OCI-LY7 (cell line): ENCODE results near the gene ARHGEF11. TPM values are rescaled to one million over a fixed set of nuclear protein-coding genes. Genes with fewer than 3 reads are reported as not detected.
A peak's percentile ranks its signal among the peaks of the same experiment; 100 is the strongest.

Experiments
- BruUV-seq: library from RNA; stranded (reverse); fragments of 400-500 nt; replicated peaks from 2 replicates; lab custom pipeline; 2021; lab: Mats Ljungman, UMichigan
- CTCF ChIA-PET: fragments of 300-600 bp; sonication (Branson Sonifier 250); formaldehyde crosslinking; loops from one replicate; lab custom pipeline; 2022; ENCODE audit warnings: antibody characterized with exemption; ENCODE audit not compliant: unreplicated experiment; lab: Charles Lee
- POLR2A ChIA-PET: fragments of 300-600 bp; sonication (Branson Sonifier 250); formaldehyde crosslinking; loops from one replicate; lab custom pipeline; 2022; ENCODE audit warnings: antibody characterized with exemption; lab: Charles Lee
- DNase-seq: peaks from one replicate; pipeline ENCODE4 v3.0.0-alpha.2; 2015; ENCODE audit warnings: low spot score
- H2AFZ ChIP-seq: fragments of 200-600 bp; sonication (generic), shearing (Covaris generic); 2 replicates; pipeline ENCODE4 v1.6.1; 2014; ENCODE audit warnings: mild to moderate bottlenecking, antibody characterized with exemption, low read length, moderate library complexity
- H3K27ac ChIP-seq: fragments of 200-600 bp; sonication (generic); 2 replicates; pipeline ENCODE4 v1.5.1; 2014; ENCODE audit warnings: mixed run types, low read depth, mild to moderate bottlenecking, moderate library complexity, low read length, inconsistent platforms; ENCODE audit not compliant: poor library complexity, severe bottlenecking
- H3K36me3 ChIP-seq: fragments of 200-600 bp; sonication (generic); 2 replicates; pipeline ENCODE4 v1.6.1; 2014; ENCODE audit warnings: mild to moderate bottlenecking, antibody characterized with exemption, low read length, moderate library complexity, mixed read lengths; ENCODE audit not compliant: insufficient read depth
- H3K4me1 ChIP-seq: fragments of 200-600 bp; sonication (generic); 2 replicates; pipeline ENCODE4 v1.5.1; 2014; ENCODE audit warnings: mild to moderate bottlenecking, low read length; ENCODE audit not compliant: insufficient read depth, poor library complexity, severe bottlenecking
- H3K4me2 ChIP-seq: fragments of 200-600 bp; sonication (generic); 2 replicates; pipeline ENCODE4 v1.6.1; 2014; ENCODE audit warnings: mild to moderate bottlenecking, low read length
- H3K4me3 ChIP-seq: fragments of 200-600 bp; sonication (generic); 2 replicates; pipeline ENCODE4 v1.5.1; 2014; ENCODE audit warnings: mild to moderate bottlenecking, low read depth, low read length; ENCODE audit not compliant: poor library complexity, severe bottlenecking
- H3K79me2 ChIP-seq: fragments of 200-600 bp; sonication (generic); 2 replicates; pipeline ENCODE4 v1.6.1; 2016; ENCODE audit warnings: low read depth, mild to moderate bottlenecking, low read length, moderate library complexity, mixed read lengths; ENCODE audit not compliant: insufficient read depth
- H3K9me2 ChIP-seq: fragments of 200-600 bp; sonication (generic); 2 replicates; pipeline ENCODE4 v1.6.1; 2016; ENCODE audit warnings: mild to moderate bottlenecking, low read length, mixed read lengths; ENCODE audit not compliant: insufficient read depth
- H3K9me3 ChIP-seq: fragments of 200-600 bp; sonication (generic); 2 replicates; pipeline ENCODE4 v1.6.1; 2014; ENCODE audit warnings: mild to moderate bottlenecking, mixed run types, low read length, mixed read lengths
- H4K20me1 ChIP-seq: fragments of 200-600 bp; sonication (generic); 2 replicates; pipeline ENCODE4 v1.6.1; 2014; ENCODE audit warnings: mild to moderate bottlenecking, antibody characterized with exemption, low read length, moderate library complexity, mixed read lengths; ENCODE audit not compliant: insufficient read depth
- EZH2phosphoT487 ChIP-seq: fragments of 200-600 bp; sonication (generic); IDR thresholded peaks from 2 replicates; pipeline ENCODE4 v1.6.1; 2018; ENCODE audit warnings: low read depth, borderline replicate concordance, mild to moderate bottlenecking, mixed run types, antibody characterized with exemption, low read length, moderate library complexity, mixed read lengths
- intact Hi-C: fragments of 100-400 bp; cut with micrococcal nuclease; formaldehyde crosslinking; loops from one replicate; pipeline ENCODE4 v1.10.0; 2022; ENCODE audit not compliant: unreplicated experiment
- total RNA-seq, 2 experiments: library from RNA; depleted of rRNA in 1 of 2; stranded (reverse); fragments of >200 nt in 1 of 2; shearing (Covaris generic) in 1 of 2; gene quantifications; 2 replicates each; pipeline ENCODE4 v1.2.3, GENCODE V29; 2014 to 2022
- TF ChIP-seq, protein P1 (sequence below): fragments of 200-600 bp; sonication (generic); conservative IDR thresholded peaks from 2 replicates; pipeline ENCODE4 v1.5.1; 2014; ENCODE audit warnings: mild to moderate bottlenecking, antibody characterized with exemption, low read length, moderate library complexity, mixed read lengths

The ARHGEF11 gene
- total RNA-seq, 2 experiments from 2014 or later, result 1.5 to 3.4 TPM

DNA sequence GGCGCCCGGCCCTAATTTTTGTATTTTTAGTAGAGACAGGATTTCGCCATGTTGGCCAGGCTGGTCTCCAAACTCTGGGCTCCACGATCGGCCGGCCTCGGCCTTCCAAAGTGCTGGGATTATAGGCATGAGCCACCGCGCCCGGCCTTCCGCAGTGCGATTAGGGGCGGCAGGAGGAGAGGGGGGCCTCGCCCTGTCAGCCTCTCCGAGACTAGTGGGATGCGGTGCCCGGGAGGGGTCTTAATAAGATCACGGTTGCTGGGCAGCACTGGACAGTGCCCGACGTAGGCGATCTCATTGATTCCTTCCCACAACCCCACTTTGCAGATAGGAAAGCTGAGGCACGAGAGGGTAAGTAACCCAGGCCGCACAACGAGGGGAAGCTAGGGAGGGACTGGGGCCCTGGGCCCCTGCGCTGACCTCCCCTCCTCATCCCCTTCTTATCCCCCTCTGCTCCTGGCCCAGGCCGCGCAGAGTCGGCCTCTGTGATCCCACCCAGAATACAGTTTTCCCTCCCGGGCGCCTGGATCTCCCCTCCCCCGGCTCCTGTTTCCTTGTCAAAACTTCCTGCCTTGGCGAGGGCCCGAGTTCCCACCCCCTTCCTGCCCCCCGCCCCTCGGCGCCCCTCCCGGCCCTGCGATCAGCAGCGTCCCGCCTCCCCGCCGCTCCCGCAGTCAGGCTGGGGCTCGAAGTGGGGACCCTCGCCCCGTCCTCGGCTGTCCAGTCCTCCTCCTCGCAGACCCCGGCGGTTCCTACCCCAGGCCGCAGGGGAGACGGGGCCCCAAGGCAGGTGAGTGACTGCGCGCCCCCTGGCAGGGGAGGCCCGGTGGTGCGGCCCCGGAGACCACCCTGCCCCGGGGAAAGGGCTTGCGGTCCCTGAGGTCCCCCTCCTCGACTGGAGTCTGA lies 152.2 kb downstream of the ARHGEF11 start, which contains the start of gene PEAR1:
Gene PEAR1 (plus strand): TSS at position 671 of the 906 bp plus-strand sequence. CDS start 10,209 bp downstream, outside the sequence.
- H3K36me3 ChIP-seq, result no peaks in the 10 kb centered on the region
- no peaks in the 10 kb centered on the region for H3K79me2 ChIP-seq
- H2AFZ ChIP-seq, result no peak within 1 kb of the TSS
- POLR2A ChIA-PET, result no interaction called here
- no peak for DNase-seq
- TF ChIP-seq, protein P1, sequence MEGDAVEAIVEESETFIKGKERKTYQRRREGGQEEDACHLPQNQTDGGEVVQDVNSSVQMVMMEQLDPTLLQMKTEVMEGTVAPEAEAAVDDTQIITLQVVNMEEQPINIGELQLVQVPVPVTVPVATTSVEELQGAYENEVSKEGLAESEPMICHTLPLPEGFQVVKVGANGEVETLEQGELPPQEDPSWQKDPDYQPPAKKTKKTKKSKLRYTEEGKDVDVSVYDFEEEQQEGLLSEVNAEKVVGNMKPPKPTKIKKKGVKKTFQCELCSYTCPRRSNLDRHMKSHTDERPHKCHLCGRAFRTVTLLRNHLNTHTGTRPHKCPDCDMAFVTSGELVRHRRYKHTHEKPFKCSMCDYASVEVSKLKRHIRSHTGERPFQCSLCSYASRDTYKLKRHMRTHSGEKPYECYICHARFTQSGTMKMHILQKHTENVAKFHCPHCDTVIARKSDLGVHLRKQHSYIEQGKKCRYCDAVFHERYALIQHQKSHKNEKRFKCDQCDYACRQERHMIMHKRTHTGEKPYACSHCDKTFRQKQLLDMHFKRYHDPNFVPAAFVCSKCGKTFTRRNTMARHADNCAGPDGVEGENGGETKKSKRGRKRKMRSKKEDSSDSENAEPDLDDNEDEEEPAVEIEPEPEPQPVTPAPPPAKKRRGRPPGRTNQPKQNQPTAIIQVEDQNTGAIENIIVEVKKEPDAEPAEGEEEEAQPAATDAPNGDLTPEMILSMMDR, result no peak
- TF ChIP-seq EZH2phosphoT487, result no peak
- no peaks in the 10 kb centered on the region for H3K4me1 ChIP-seq
- no peaks in the 10 kb centered on the region for H3K9me3 ChIP-seq
- H3K27ac ChIP-seq, result no peak within 1 kb of the TSS
- intact Hi-C loops, result no loop called here
- CTCF ChIA-PET, result no interaction called here
- H4K20me1 ChIP-seq, result no peaks in the 10 kb centered on the region
- H3K4me2 ChIP-seq, result no peak within 1 kb of the TSS
- H3K4me3 ChIP-seq, result no peak within 1 kb of the TSS
- no TSS peak for BruUV-seq
- no peaks in the 10 kb centered on the region for H3K9me2 ChIP-seq

DNA sequence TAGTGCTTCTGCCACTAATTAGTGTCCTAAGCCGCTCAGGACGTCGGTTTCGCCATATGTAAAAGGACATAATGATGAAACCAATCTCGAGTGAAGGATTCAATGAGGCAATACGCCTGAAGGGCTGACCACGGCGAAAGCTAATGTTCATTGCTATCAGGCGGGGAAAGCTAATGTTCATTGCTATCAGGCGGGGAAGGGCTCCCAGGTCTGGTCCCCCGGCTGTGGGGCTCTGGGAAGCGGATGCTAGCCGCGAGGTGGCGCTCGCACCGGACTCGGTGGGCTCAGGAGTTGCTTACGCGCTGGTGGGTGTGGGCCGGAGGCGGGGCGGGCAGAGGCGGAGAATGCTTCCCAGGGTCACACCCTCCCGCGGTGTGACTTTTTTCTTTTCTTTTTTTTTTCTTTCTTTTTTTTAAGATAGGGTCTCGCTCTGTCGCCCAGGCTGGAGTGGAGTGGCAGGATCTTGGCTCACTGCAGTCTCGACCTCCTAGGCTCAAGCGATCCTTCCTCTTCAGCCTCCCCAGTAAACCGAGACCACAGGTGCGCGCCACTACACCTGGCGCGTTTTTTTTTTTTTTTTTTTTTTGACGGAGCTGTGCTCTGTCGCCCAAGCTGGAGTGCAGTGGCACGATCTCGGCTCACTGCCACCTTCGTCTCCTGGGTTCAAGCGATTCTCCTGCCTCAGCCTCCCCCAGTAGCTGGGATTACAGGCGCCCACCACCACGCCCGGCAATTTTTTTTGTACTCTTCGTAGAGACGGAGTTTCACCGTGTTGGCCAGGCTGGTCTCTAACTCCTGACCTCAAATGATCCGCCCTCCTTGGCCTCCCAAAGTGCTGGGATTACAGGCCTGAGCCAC lies 153.1 kb downstream of the ARHGEF11 start:
- TF ChIP-seq EZH2phosphoT487, result no peak
- TF ChIP-seq, protein P1, result peak; percentile 82
- no peaks in the 10 kb centered on the region for H3K36me3 ChIP-seq
- H2AFZ ChIP-seq, result no peak overlapping the region
- no peaks in the 10 kb centered on the region for H3K79me2 ChIP-seq
- CTCF ChIA-PET, result interaction anchor here (0.6 kb wide), 1 partner anchor 65 kb away, joined by 3 read pairs; no protein-coding TSS in a partner anchor
- BruUV-seq, result no TSS peak
- no peak overlapping the region for H3K4me3 ChIP-seq
- intact Hi-C loops, result no loop called here
- no peaks in the 10 kb centered on the region for H4K20me1 ChIP-seq
- H3K4me1 ChIP-seq, result no peaks in the 10 kb centered on the region
- POLR2A ChIA-PET, result no interaction called here
- peak; percentile 71 for DNase-seq
- no peak overlapping the region for H3K27ac ChIP-seq
- no peak overlapping the region for H3K4me2 ChIP-seq
- H3K9me3 ChIP-seq, result no peaks in the 10 kb centered on the region
- H3K9me2 ChIP-seq, result no peaks in the 10 kb centered on the region
